Ishikawa (cell line): Measurements from ENCODE around the gene AGTRAP.

Experiments
- CEBPB ChIP-seq: IDR thresholded peaks from 2 replicates; pipeline ENCODE4 v1.6.1; 2012
- CREB1 ChIP-seq: IDR thresholded peaks from 2 replicates; pipeline ENCODE4 v1.6.1; 2012; ENCODE audit warnings: low read depth
- EGR1 ChIP-seq: IDR thresholded peaks from 2 replicates; pipeline ENCODE4 v1.6.1; 2012
- EP300 ChIP-seq: IDR thresholded peaks from 2 replicates; pipeline ENCODE4 v1.6.1; 2012; ENCODE audit warnings: borderline replicate concordance
- FOXM1 ChIP-seq: IDR thresholded peaks from 2 replicates; pipeline ENCODE4 v1.6.1; 2012; ENCODE audit warnings: low read depth, borderline replicate concordance
- MAX ChIP-seq: IDR thresholded peaks from 2 replicates; pipeline ENCODE4 v1.6.1; 2012
- NFIC ChIP-seq: IDR thresholded peaks from 2 replicates; pipeline ENCODE4 v1.6.1; 2012
- RAD21 ChIP-seq: IDR thresholded peaks from 2 replicates; pipeline ENCODE4 v1.6.1; 2012; ENCODE audit warnings: low read depth
- TAF1 ChIP-seq: IDR thresholded peaks from 2 replicates; pipeline ENCODE4 v1.6.1; 2012; ENCODE audit warnings: low read depth, mild to moderate bottlenecking
- TCF12 ChIP-seq: IDR thresholded peaks from 2 replicates; pipeline ENCODE4 v1.6.1; 2012; ENCODE audit warnings: low read depth
- TEAD4 ChIP-seq: IDR thresholded peaks from 2 replicates; pipeline ENCODE4 v1.6.1; 2012
- YY1 ChIP-seq: IDR thresholded peaks from 2 replicates; pipeline ENCODE4 v1.6.1; 2012; ENCODE audit warnings: low read depth
- ZBTB7A ChIP-seq: IDR thresholded peaks from 2 replicates; pipeline ENCODE4 v1.6.1; 2012; ENCODE audit warnings: low read depth
- TF ChIP-seq, protein P1 (sequence below): IDR thresholded peaks from 2 replicates; pipeline ENCODE4 v1.6.1; 2012
- TF ChIP-seq, protein P2 (sequence below): IDR thresholded peaks from 2 replicates; pipeline ENCODE4 v1.6.1; 2012; ENCODE audit warnings: low read depth, mild to moderate bottlenecking

Gene AGTRAP

DNA sequence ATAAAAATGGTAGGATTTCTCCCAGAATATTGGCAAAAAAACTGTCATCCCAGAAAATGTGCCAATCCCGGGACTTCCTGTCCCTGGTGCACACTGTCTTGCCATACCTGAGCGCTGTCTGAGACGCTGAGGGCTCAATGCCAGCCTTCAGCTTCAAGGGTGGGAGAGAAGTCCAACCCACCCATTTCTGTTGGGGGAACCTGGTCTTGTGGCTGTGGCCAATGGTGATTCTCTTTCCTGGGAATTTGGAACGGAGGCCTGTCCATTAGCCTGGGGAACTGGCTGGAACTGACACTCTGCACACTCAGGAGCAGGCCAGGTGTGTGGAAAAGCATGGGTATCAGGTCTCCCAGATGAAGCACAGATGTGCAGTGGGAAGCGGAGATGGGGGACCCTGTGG lies 63.2 kb downstream of the AGTRAP start:
- no peak for TF ChIP-seq EGR1
- TF ChIP-seq NFIC, result no peak
- no peak for TF ChIP-seq CREB1
- no peak for TF ChIP-seq TEAD4
- TF ChIP-seq MAX, result no peak
- no peak for TF ChIP-seq CEBPB
- TF ChIP-seq, protein P1, sequence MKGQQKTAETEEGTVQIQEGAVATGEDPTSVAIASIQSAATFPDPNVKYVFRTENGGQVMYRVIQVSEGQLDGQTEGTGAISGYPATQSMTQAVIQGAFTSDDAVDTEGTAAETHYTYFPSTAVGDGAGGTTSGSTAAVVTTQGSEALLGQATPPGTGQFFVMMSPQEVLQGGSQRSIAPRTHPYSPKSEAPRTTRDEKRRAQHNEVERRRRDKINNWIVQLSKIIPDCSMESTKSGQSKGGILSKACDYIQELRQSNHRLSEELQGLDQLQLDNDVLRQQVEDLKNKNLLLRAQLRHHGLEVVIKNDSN, result no peak
- TF ChIP-seq RAD21, result no peak
- TF ChIP-seq ZBTB7A, result no peak
- no peak for TF ChIP-seq TAF1
- no peak for TF ChIP-seq YY1
- TF ChIP-seq TCF12, result no peak
- no peak for TF ChIP-seq FOXM1
- TF ChIP-seq, protein P2, sequence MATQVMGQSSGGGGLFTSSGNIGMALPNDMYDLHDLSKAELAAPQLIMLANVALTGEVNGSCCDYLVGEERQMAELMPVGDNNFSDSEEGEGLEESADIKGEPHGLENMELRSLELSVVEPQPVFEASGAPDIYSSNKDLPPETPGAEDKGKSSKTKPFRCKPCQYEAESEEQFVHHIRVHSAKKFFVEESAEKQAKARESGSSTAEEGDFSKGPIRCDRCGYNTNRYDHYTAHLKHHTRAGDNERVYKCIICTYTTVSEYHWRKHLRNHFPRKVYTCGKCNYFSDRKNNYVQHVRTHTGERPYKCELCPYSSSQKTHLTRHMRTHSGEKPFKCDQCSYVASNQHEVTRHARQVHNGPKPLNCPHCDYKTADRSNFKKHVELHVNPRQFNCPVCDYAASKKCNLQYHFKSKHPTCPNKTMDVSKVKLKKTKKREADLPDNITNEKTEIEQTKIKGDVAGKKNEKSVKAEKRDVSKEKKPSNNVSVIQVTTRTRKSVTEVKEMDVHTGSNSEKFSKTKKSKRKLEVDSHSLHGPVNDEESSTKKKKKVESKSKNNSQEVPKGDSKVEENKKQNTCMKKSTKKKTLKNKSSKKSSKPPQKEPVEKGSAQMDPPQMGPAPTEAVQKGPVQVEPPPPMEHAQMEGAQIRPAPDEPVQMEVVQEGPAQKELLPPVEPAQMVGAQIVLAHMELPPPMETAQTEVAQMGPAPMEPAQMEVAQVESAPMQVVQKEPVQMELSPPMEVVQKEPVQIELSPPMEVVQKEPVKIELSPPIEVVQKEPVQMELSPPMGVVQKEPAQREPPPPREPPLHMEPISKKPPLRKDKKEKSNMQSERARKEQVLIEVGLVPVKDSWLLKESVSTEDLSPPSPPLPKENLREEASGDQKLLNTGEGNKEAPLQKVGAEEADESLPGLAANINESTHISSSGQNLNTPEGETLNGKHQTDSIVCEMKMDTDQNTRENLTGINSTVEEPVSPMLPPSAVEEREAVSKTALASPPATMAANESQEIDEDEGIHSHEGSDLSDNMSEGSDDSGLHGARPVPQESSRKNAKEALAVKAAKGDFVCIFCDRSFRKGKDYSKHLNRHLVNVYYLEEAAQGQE, result no peak
- no peak for TF ChIP-seq EP300

DNA sequence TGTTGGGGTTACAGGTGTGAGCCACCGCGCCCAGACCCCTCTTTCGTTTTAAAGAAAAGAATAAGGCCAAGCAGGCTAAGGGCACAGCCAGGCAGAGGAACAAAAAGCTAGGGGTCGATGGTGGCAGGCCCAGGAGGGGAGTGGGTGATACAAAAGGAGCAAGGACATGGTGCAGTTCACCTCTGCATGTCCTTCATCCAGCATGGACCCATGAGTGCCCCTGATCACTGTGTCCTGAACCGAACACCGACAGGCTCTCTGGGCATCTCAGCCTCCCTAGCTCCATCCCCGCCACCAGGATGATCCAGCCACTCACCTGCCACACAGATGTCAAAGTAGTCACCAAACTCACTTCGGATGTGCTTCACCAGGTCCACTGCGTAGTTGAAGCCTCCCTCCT lies 64.0 kb downstream of the AGTRAP start:
- no peak for TF ChIP-seq ZBTB7A
- TF ChIP-seq FOXM1, result no peak
- TF ChIP-seq TAF1, result no peak
- no peak for TF ChIP-seq EP300
- no peak for TF ChIP-seq NFIC
- no peak for TF ChIP-seq TCF12
- no peak for TF ChIP-seq TEAD4
- no peak for TF ChIP-seq YY1
- TF ChIP-seq, protein P1, result no peak
- no peak for TF ChIP-seq MAX
- no peak for TF ChIP-seq CREB1
- TF ChIP-seq, protein P2, result no peak
- TF ChIP-seq CEBPB, result no peak
- no peak for TF ChIP-seq RAD21
- no peak for TF ChIP-seq EGR1

- TF ChIP-seq TCF12 (no peak), CREB1 (no peak), RAD21 (no peak), MAX (no peak), FOXM1 (no peak), EGR1 (no peak), TEAD4 (no peak), YY1 (no peak)
- TF ChIP-seq, protein P2, result no peak
- TF ChIP-seq, protein P1, result no peak
Measured at GRCh38 chr1:11800391-11800755, 64.4 kb downstream of the AGTRAP start.
